Thyroid gland (tissue), 4 donors: ENCODE data around the gene SPIB. TPM values are rescaled to one million over a fixed set of nuclear protein-coding genes. Genes with fewer than 3 reads are reported as not detected.
"Not testable (repeated sequence)": the region's sequence is repeated elsewhere in the genome, so short reads cannot be mapped to it uniquely, and the experiment has no call there.

Source experiments
- DNase-seq, 2 donors: peaks; one replicate each; pipeline ENCODE4 v3.0.0-alpha.2; 2019
- H3K27ac ChIP-seq, 3 donors: fragments of 200-600 bp; sonication (generic); 1 replicate in 2 of 3; 2 replicates in 1 of 3; pipeline ENCODE4 v1.5.1; 2016 to 2019; ENCODE audit warnings: mild to moderate bottlenecking in 1 of 3, moderate library complexity in 1 of 3
- H3K27me3 ChIP-seq: fragments of 200-600 bp; sonication (generic); one replicate; pipeline ENCODE4 v1.5.1; 2019
- H3K36me3 ChIP-seq, 2 donors: fragments of 200-600 bp; sonication (generic); one replicate each; pipeline ENCODE4 v1.5.1; 2016 to 2019
- H3K4me1 ChIP-seq, 2 donors: fragments of 200-600 bp; sonication (generic); one replicate each; pipeline ENCODE4 v1.5.1; 2017 to 2019
- H3K4me3 ChIP-seq, 3 donors: fragments of 200-600 bp; sonication (generic); replicated peaks in 1 of 3; 1 replicate in 2 of 3; 2 replicates in 1 of 3; pipeline ENCODE4 v1.5.1; 2016; ENCODE audit warnings: mild to moderate bottlenecking in 1 of 3
- H3K9me3 ChIP-seq: fragments of 200-600 bp; sonication (generic); one replicate; pipeline ENCODE4 v1.5.1; 2017
- CTCF ChIP-seq, 6 experiments: fragments of 200-600 bp in 3 of 6; fragments of 450-650 bp in 3 of 6; sonication (generic) in 3 of 6; IDR thresholded peaks; one replicate each; pipeline ENCODE4 v1.5.1; 2016 to 2019; ENCODE audit warnings: antibody characterized with exemption in 6 of 6, mild to moderate bottlenecking in 2 of 6, inconsistent platforms in 1 of 6, moderate library complexity in 1 of 6
- POLR2A ChIP-seq, 2 donors: fragments of 450-650 bp; IDR thresholded peaks; one replicate each; pipeline ENCODE4 v1.6.1; 2017; ENCODE audit warnings: antibody characterized with exemption in 2 of 2, mild to moderate bottlenecking in 2 of 2, moderate library complexity in 1 of 2
- WGBS, 2 donors: methylation state at CpG; one replicate each; pipeline ENCODE4 v1.1.5; 2017; 5-methylcytosine and 5-hydroxymethylcytosine counted together
- intact Hi-C: fragments of 100-400 bp; cut with DNase I; formaldehyde crosslinking; loops from one replicate; pipeline ENCODE4 v1.15.1; 2023
- total RNA-seq, 4 donors: library from RNA; depleted of rRNA; stranded (reverse); fragments of >200 nt; gene quantifications; one replicate each; pipeline ENCODE4 v1.2.3, GENCODE V29; 2016

The SPIB gene
- total RNA-seq, 4 donors from 2014 or later, result not detected

GRCh38 chr19:50384685-50385535 is 33.8 kb upstream of the SPIB start:
- H3K27ac ChIP-seq, result peak overlapping the region in 2 of 3 donors; percentile 79
- H3K36me3 ChIP-seq, result peaks cover 27 to 30% of the 10 kb centered on the region in 2 donors
- intact Hi-C loops, result no loop called here
- peaks cover 8 to 17% of the 10 kb centered on the region in 2 donors for H3K4me1 ChIP-seq
- H3K9me3 ChIP-seq, result no peaks in the 10 kb centered on the region
- DNase-seq, result no peak
- TF ChIP-seq POLR2A (IDR thresholded peaks at IDR 0.05), result no peak
- 12 to 16% methylated on average over 26 of the region's 26 CpGs for WGBS, 2 donors
- no peaks in the 10 kb centered on the region for H3K27me3 ChIP-seq
- H3K4me3 ChIP-seq, result peak overlapping the region in 2 of 3 donors; percentile 25 to 60

- TF ChIP-seq POLR2A (IDR thresholded peaks at IDR 0.05) (no peak), CTCF (IDR thresholded peaks at IDR 0.05) (no peak)
Measured at GRCh38 chr19:50387176-50387867, 31.4 kb upstream of the SPIB start.

GRCh38 chr19:50387868-50388245 is 30.9 kb upstream of the SPIB start:
- DNase-seq, result no peak
- WGBS, 2 donors, result 89 to 96% methylated on average over 8 of the region's 8 CpGs
- Histone ChIP-seq H3K9me3 (no peaks in the 10 kb centered on the region), H3K27ac (no peak overlapping the region), H3K27me3 (no peaks in the 10 kb centered on the region), H3K4me3 (no peak overlapping the region), H3K36me3 (peaks cover 0 to under 1% of the 10 kb centered on the region in 2 donors), H3K4me1 (peaks cover 11 to 28% of the 10 kb centered on the region in 2 donors)
- TF ChIP-seq CTCF (IDR thresholded peaks at IDR 0.05) (no peak), POLR2A (IDR thresholded peaks at IDR 0.05) (no peak)
- intact Hi-C loops, result no loop called here

More at GRCh38 chr19:50387176-50387867, 31.4 kb upstream of the SPIB start:
- Histone ChIP-seq H3K4me3 (no peak overlapping the region), H3K27ac (no peak overlapping the region), H3K9me3 (no peaks in the 10 kb centered on the region), H3K4me1 (peaks cover 11 to 28% of the 10 kb centered on the region in 2 donors), H3K27me3 (no peaks in the 10 kb centered on the region), H3K36me3 (peaks cover 4 to 6% of the 10 kb centered on the region in 2 donors)
- 88 to 90% methylated on average over 21 of the region's 21 CpGs for WGBS, 2 donors
- DNase-seq, result no peak
- intact Hi-C loops, result no loop called here

- peak overlapping the region; percentile 60 to 70 (median 66) for H3K27ac ChIP-seq
- DNase-seq, H3K36me3 ChIP-seq, intact Hi-C loops, H3K9me3 ChIP-seq, H3K4me3 ChIP-seq, H3K27me3 ChIP-seq: not testable (repeated sequence)
- WGBS, 2 donors, result 83 to 86% methylated on average over 3 of the region's 3 CpGs
- peaks cover 4 to 16% of the 10 kb centered on the region in 2 donors for H3K4me1 ChIP-seq
Measured at GRCh38 chr19:50390295-50390694, 28.4 kb upstream of the SPIB start.

GRCh38 chr19:50390952-50391351 is 27.8 kb upstream of the SPIB start:
- DNase-seq, result peak in 1 of 2 donors; percentile 12
- WGBS, 2 donors, result 92 to 96% methylated on average over 15 to 22 of the region's 23 CpGs
- intact Hi-C loops, H3K9me3 ChIP-seq, H3K36me3 ChIP-seq, H3K4me3 ChIP-seq, H3K27me3 ChIP-seq: not testable (repeated sequence)
- H3K27ac ChIP-seq, result peak overlapping the region; percentile 33 to 61 (median 49)
- H3K4me1 ChIP-seq, result peaks cover 4 to 16% of the 10 kb centered on the region in 2 donors

GRCh38 chr19:50392759-50393158 is 26.0 kb upstream of the SPIB start:
- H3K27ac ChIP-seq, result no peak overlapping the region
- no peak overlapping the region for H3K4me3 ChIP-seq
- peaks cover 4 to 16% of the 10 kb centered on the region in 2 donors for H3K4me1 ChIP-seq
- intact Hi-C loops, result no loop called here
- no peak for TF ChIP-seq CTCF (IDR thresholded peaks at IDR 0.05)
- no peak for TF ChIP-seq POLR2A (IDR thresholded peaks at IDR 0.05)
- H3K27me3 ChIP-seq, result no peaks in the 10 kb centered on the region
- no peak for DNase-seq
- H3K36me3 ChIP-seq, result no peaks in the 10 kb centered on the region
- WGBS, 2 donors, result 92 to 94% methylated on average over 5 of the region's 5 CpGs
- H3K9me3 ChIP-seq, result no peaks in the 10 kb centered on the region
